ENCODE data around the gene TET3.

The TET3 gene

GRCh38 chr2:73964223-73964622 is 20.5 kb upstream of the TET3 start:
- no peak for DNase-seq (ENCODE audit: low read depth in 2 of 2)

GRCh38 chr2:73965053-73965452 is 19.7 kb upstream of the TET3 start:
- no peak for DNase-seq (ENCODE audit: low read depth in 2 of 2)

GRCh38 chr2:73968357-73968937 is 16.3 kb upstream of the TET3 start:
- no peak for DNase-seq (ENCODE audit: low read depth in 2 of 2)

- DNase-seq (ENCODE audit: low read depth in 2 of 2), result no peak
Observed at GRCh38 chr2:73969356-73969755, 15.4 kb upstream of the TET3 start.

GRCh38 chr2:73970141-73970803 is 14.4 kb upstream of the TET3 start:
- DNase-seq (ENCODE audit: low read depth in 2 of 2), result no peak

- no peak for DNase-seq (ENCODE audit: low read depth in 2 of 2)
Observed at GRCh38 chr2:73970850-73971471, 13.7 kb upstream of the TET3 start.

- no peak for DNase-seq (ENCODE audit: low read depth in 2 of 2)
Observed at GRCh38 chr2:73971722-73972121, 13.0 kb upstream of the TET3 start.

GRCh38 chr2:73972846-73973245 is 11.9 kb upstream of the TET3 start:
- no peak for DNase-seq (ENCODE audit: low read depth in 2 of 2)

- DNase-seq (ENCODE audit: low read depth in 2 of 2), result no peak
Observed at GRCh38 chr2:73975731-73976130, 9.0 kb upstream of the TET3 start.

GRCh38 chr2:73976803-73977202 is 7.9 kb upstream of the TET3 start:
- no peak for DNase-seq (ENCODE audit: low read depth in 2 of 2)

- DNase-seq (ENCODE audit: low read depth in 2 of 2), result no peak
Observed at GRCh38 chr2:73977466-73977865, 7.2 kb upstream of the TET3 start.

GRCh38 chr2:73979021-73979420 is 5.7 kb upstream of the TET3 start:
- DNase-seq (ENCODE audit: low read depth in 2 of 2), result peak in 1 of 2 donors; percentile 52

GRCh38 chr2:73979686-73980085 is 5.0 kb upstream of the TET3 start:
- no peak for DNase-seq (ENCODE audit: low read depth in 2 of 2)

GRCh38 chr2:73980566-73980965 is 4.1 kb upstream of the TET3 start:
- DNase-seq (ENCODE audit: low read depth in 2 of 2), result no peak

GRCh38 chr2:73981081-73982001 is 3.4 kb upstream of the TET3 start:
- DNase-seq (ENCODE audit: low read depth in 2 of 2), result no peak

- no peak for DNase-seq (ENCODE audit: low read depth in 2 of 2)
Observed at GRCh38 chr2:73982140-73982617, 2.5 kb upstream of the TET3 start.

GRCh38 chr2:73983322-73984202 is 1.1 kb upstream of the TET3 start:
- no peak for DNase-seq (ENCODE audit: low read depth in 2 of 2)

GRCh38 chr2:73984922-73985307 is 205 bp downstream of the TET3 start:
- peak; percentile 34 to 45 for DNase-seq (ENCODE audit: low read depth in 2 of 2)

- DNase-seq (ENCODE audit: low read depth in 2 of 2), result no peak
Observed at GRCh38 chr2:73985308-73986084, 786 bp downstream of the TET3 start.

GRCh38 chr2:73986085-73986681 is 1.5 kb downstream of the TET3 start:
- DNase-seq (ENCODE audit: low read depth in 2 of 2), result no peak
